A549 (cell line): ENCODE results near the gene ADCY4. TPM values are rescaled to one million over a fixed set of nuclear protein-coding genes. Genes with fewer than 3 reads are reported as not detected.

Source experiments
- ATAC-seq, 2 experiments: fragments of 200-7000 bp in 1 of 2; fragments of >200 bp in 1 of 2; cut with Nextera tagmentation in 1 of 2; cut with Tn5 transposase in 1 of 2; 3 replicates each; pipeline versions ENCODE4 v1.8.0 to v1.9.1; 2018 to 2020; ENCODE audit warnings: mild to moderate bottlenecking in 1 of 2, moderate library complexity in 1 of 2
- CTCF ChIA-PET: fragments of 300-600 bp; sonication (Branson Sonifier 250); formaldehyde crosslinking; extraction: SDS; loops from one replicate; lab custom pipeline; 2021; ENCODE audit warnings: antibody characterized with exemption, inconsistent platforms; lab: Yijun Ruan, JAX
- POLR2A ChIA-PET: fragments of 350-600 bp; formaldehyde crosslinking; extraction: SDS; loops from one replicate; lab custom pipeline; 2021; ENCODE audit warnings: antibody characterized with exemption, inconsistent platforms; lab: Yijun Ruan, JAX
- DNase-seq, 2 experiments: peaks; one replicate each; pipeline versions ENCODE4 v3.0.0 to v3.0.0-alpha.2; 2011 to 2016; ENCODE audit warnings: low read depth in 1 of 2, low spot score in 1 of 2
- FAIRE-seq: peaks from 2 replicates; lab custom pipeline; 2011; peaks lifted over from hg19 to GRCh38; lab: Jason Lieb, UNC
- H3K27ac ChIP-seq, 2 experiments: fragments of >200 bp; sonication (Bioruptor Twin); formaldehyde crosslinking; 3 replicates each; pipeline ENCODE4 v1.5.1; 2016 to 2017
- H3K4me1 ChIP-seq: fragments of >200 bp; sonication (Bioruptor Twin); formaldehyde crosslinking; 3 replicates; pipeline ENCODE4 v1.6.1; 2016
- H3K4me2 ChIP-seq: fragments of >200 bp; sonication (Bioruptor Twin); formaldehyde crosslinking; 3 replicates; pipeline ENCODE4 v1.6.1; 2016
- H3K4me3 ChIP-seq: fragments of >200 bp; sonication (Bioruptor Twin); formaldehyde crosslinking; 3 replicates; pipeline ENCODE4 v1.5.1; 2016
- H3K9me3 ChIP-seq: fragments of >200 bp; sonication (Bioruptor Twin); formaldehyde crosslinking; 3 replicates; pipeline ENCODE4 v1.6.1; 2016
- ATOH8 ChIP-seq: fragments of 250-450 bp; sonication (Bioruptor Pico); IDR thresholded peaks from 2 replicates; pipeline ENCODE4 v1.5.0; 2020; ENCODE audit warnings: low read depth, mild to moderate bottlenecking, moderate library complexity
- BHLHE40 ChIP-seq: IDR thresholded peaks from 2 replicates; pipeline ENCODE4 v1.6.1; 2012; ENCODE audit warnings: low read depth, low read length, inconsistent platforms
- CEBPB ChIP-seq, 2 experiments: fragments of >200 bp in 1 of 2; sonication (Bioruptor Twin) in 1 of 2; formaldehyde crosslinking in 1 of 2; IDR thresholded peaks; 2 replicates each; pipeline ENCODE4 v1.6.1; 2012 to 2016
- CTCF ChIP-seq: fragments of >200 bp; sonication (Bioruptor Twin); formaldehyde crosslinking; IDR thresholded peaks from 3 replicates; pipeline ENCODE4 v1.5.1; 2016
- EP300 ChIP-seq, 2 experiments: fragments of >200 bp; sonication (Bioruptor Twin); formaldehyde crosslinking; IDR thresholded peaks; 2 replicates in 1 of 2; 3 replicates in 1 of 2; pipeline ENCODE4 v1.6.1; 2016 to 2017
- FOSB ChIP-seq: fragments of 250-450 bp; sonication (Bioruptor Pico); IDR thresholded peaks from 2 replicates; pipeline ENCODE4 v1.5.0; 2020; ENCODE audit warnings: mild to moderate bottlenecking, moderate library complexity
- FOSL2 ChIP-seq, 2 experiments: fragments of 450-650 bp in 1 of 2; fragments of >200 bp in 1 of 2; sonication (Bioruptor Twin) in 1 of 2; formaldehyde crosslinking; IDR thresholded peaks; 2 replicates each; pipeline versions ENCODE4 v1.5.0 to v1.6.1; 2016 to 2020; ENCODE audit warnings: mild to moderate bottlenecking in 1 of 2, moderate library complexity in 1 of 2
- FOXS1 ChIP-seq: fragments of 250-450 bp; sonication (Bioruptor Pico); IDR thresholded peaks from 2 replicates; pipeline ENCODE4 v1.5.0; 2020; ENCODE audit warnings: mild to moderate bottlenecking, moderate library complexity
- GATA3 ChIP-seq: IDR thresholded peaks from 2 replicates; pipeline ENCODE4 v1.6.1; 2012; ENCODE audit warnings: borderline replicate concordance
- HDAC2 ChIP-seq: fragments of 200-600 bp; sonication (generic); IDR thresholded peaks from 2 replicates; pipeline ENCODE4 v1.6.1; 2016
- HEYL ChIP-seq: fragments of 250-450 bp; sonication (Bioruptor Pico); IDR thresholded peaks from 2 replicates; pipeline ENCODE4 v1.8.0; 2021; ENCODE audit warnings: mild to moderate bottlenecking, moderate library complexity
- HMGXB4 ChIP-seq: fragments of 250-450 bp; sonication (Bioruptor Pico); IDR thresholded peaks from 2 replicates; pipeline ENCODE4 v1.5.0; 2021; ENCODE audit warnings: mild to moderate bottlenecking, moderate library complexity, borderline replicate concordance
- HOXA7 ChIP-seq: fragments of 250-450 bp; sonication (Bioruptor Pico); IDR thresholded peaks from 2 replicates; pipeline ENCODE4 v1.5.0; 2020; ENCODE audit warnings: mild to moderate bottlenecking, moderate library complexity
- HOXB5 ChIP-seq: fragments of 250-450 bp; sonication (Bioruptor Pico); IDR thresholded peaks from 2 replicates; pipeline ENCODE4 v1.5.0; 2020; ENCODE audit warnings: mild to moderate bottlenecking, moderate library complexity
- JUNB ChIP-seq: fragments of >200 bp; sonication (Bioruptor Twin); formaldehyde crosslinking; IDR thresholded peaks from 2 replicates; pipeline ENCODE4 v1.6.1; 2016
- KDM5A ChIP-seq: fragments of 200-600 bp; sonication (generic); IDR thresholded peaks from 2 replicates; pipeline ENCODE4 v1.6.1; 2016; ENCODE audit warnings: antibody characterized with exemption, mild to moderate bottlenecking
- MAX ChIP-seq: IDR thresholded peaks from 2 replicates; pipeline ENCODE4 v1.6.1; 2012
- PBX3 ChIP-seq: IDR thresholded peaks from 2 replicates; pipeline ENCODE4 v1.6.1; 2012
- POLR2A ChIP-seq: IDR thresholded peaks from 2 replicates; pipeline ENCODE4 v1.6.1; 2012; ENCODE audit warnings: mild to moderate bottlenecking, low read length
- REST ChIP-seq: fragments of 200-600 bp; sonication (generic); IDR thresholded peaks from 2 replicates; pipeline ENCODE4 v1.6.1; 2016; ENCODE audit warnings: antibody characterized with exemption, mild to moderate bottlenecking, moderate library complexity
- RFX5 ChIP-seq: fragments of 450-650 bp; IDR thresholded peaks from 2 replicates; pipeline ENCODE4 v1.7.1; 2014; ENCODE audit warnings: antibody characterized with exemption, mild to moderate bottlenecking, moderate library complexity
- SREBF2 ChIP-seq: fragments of 450-650 bp; IDR thresholded peaks from 2 replicates; pipeline ENCODE4 v1.6.1; 2014; ENCODE audit warnings: mild to moderate bottlenecking, moderate library complexity
- USF2 ChIP-seq: fragments of 450-650 bp; IDR thresholded peaks from 2 replicates; pipeline ENCODE4 v1.6.1; 2014; ENCODE audit warnings: antibody characterized with exemption
- ZC3H11A ChIP-seq: fragments of 450-650 bp; IDR thresholded peaks from 2 replicates; pipeline ENCODE4 v1.6.1; 2014; ENCODE audit warnings: antibody characterized with exemption, mild to moderate bottlenecking
- ZNF302 ChIP-seq: fragments of 250-450 bp; sonication (Bioruptor Pico); IDR thresholded peaks from 2 replicates; pipeline ENCODE4 v1.9.0; 2021; ENCODE audit warnings: inconsistent platforms, mild to moderate bottlenecking, moderate library complexity
- ZSCAN20 ChIP-seq: fragments of 250-450 bp; sonication (Bioruptor Pico); IDR thresholded peaks from 2 replicates; pipeline ENCODE4 v1.8.0; 2022; ENCODE audit warnings: mild to moderate bottlenecking, moderate library complexity
- WGBS: methylation state at CpG from one replicate; pipeline ENCODE4 v1.1.6; 2017; ENCODE audit errors: missing lambda C conversion rate; 5-methylcytosine and 5-hydroxymethylcytosine counted together
- polyA plus RNA-seq, 4 experiments: library from polyadenylated mRNA; depleted of rRNA in 3 of 4; stranded (reverse); fragments of >200 nt; fragmentation: RNase III in 1 of 4; extraction: RNeasy Plus Mini Kit Qiagen cat#74134 plus additional on column Dnase treatment in 1 of 4; gene quantifications; 2 replicates in 3 of 4; 3 replicates in 1 of 4; pipeline ENCODE4 v1.2.3, GENCODE V29; 2011 to 2017

The ADCY4 gene
- polyA plus RNA-seq, 2 of the 4 experiments (the other 2 are of a cell fraction), result not detected

- ChIA-PET CTCF (interaction anchor here (1.2 to 46.6 kb wide), 7 partner anchors 10 to 92 kb away, joined by 4 to 1142 read pairs (median 8); partner anchors contain the start of genes CBLN3, CIDEB and KHNYN), POLR2A (interaction anchor here (1.3 kb wide), 1 partner anchor 94 kb away, joined by 4 read pairs; no protein-coding TSS in a partner anchor)
- TF ChIP-seq BHLHE40 (no peak), EP300 (IDR thresholded peaks at IDR 0.05) (no peak), ZSCAN20 (CRISPR knock-in tag) (no peak), REST (no peak), HDAC2 (no peak), HOXA7 (CRISPR knock-in tag) (no peak), ATOH8 (CRISPR knock-in tag) (no peak), SREBF2 (no peak), GATA3 (no peak), HEYL (no peak), HOXB5 (no peak), PBX3 (no peak), ZNF302 (CRISPR knock-in tag) (no peak), HMGXB4 (CRISPR knock-in tag) (no peak), ZC3H11A (no peak), USF2 (no peak), FOXS1 (CRISPR knock-in tag) (no peak)
- Histone ChIP-seq H3K4me3 (no peak overlapping the region), H3K27ac (no peak overlapping the region), H3K4me2 (no peak overlapping the region), H3K9me3 (no peaks in the 10 kb centered on the region), H3K4me1 (no peaks in the 10 kb centered on the region)
- ATAC-seq, result no peak
- no peak for FAIRE-seq
- no peak for DNase-seq
- 80% methylated on average over 8 of the region's 8 CpGs for WGBS
Observed at GRCh38 chr14:24337824-24338175, 2.9 kb upstream of the ADCY4 start.

- WGBS, result 34% methylated on average over 7 of the region's 7 CpGs
- Histone ChIP-seq H3K27ac (no peak overlapping the region), H3K4me3 (no peak overlapping the region), H3K9me3 (no peaks in the 10 kb centered on the region), H3K4me1 (peaks cover 3% of the 10 kb centered on the region; the same call in 1 of the 3 replicates), H3K4me2 (no peak overlapping the region)
- ATAC-seq (no peak), DNase-seq (no peak), FAIRE-seq (no peak)
- ChIA-PET POLR2A (interaction anchor here (1.3 kb wide), 1 partner anchor 94 kb away, joined by 4 read pairs; no protein-coding TSS in a partner anchor), CTCF (interaction anchor here (1.2 to 46.6 kb wide), 7 partner anchors 10 to 93 kb away, joined by 4 to 1142 read pairs (median 8); partner anchors contain the start of genes CBLN3, CIDEB and KHNYN)
- TF ChIP-seq RFX5, result no peak
- TF ChIP-seq HOXB5, result no peak
- TF ChIP-seq CEBPB (IDR thresholded peaks at IDR 0.05), result no peak
- TF ChIP-seq POLR2A, result no peak
- no peak for TF ChIP-seq JUNB
- no peak for TF ChIP-seq FOSL2 (IDR thresholded peaks at IDR 0.05)
- no peak for TF ChIP-seq FOSL2 (CRISPR knock-in tag; IDR thresholded peaks at IDR 0.05)
- no peak for TF ChIP-seq MAX
- TF ChIP-seq FOSB, result no peak
- TF ChIP-seq KDM5A, result no peak
- no peak for TF ChIP-seq ATOH8 (CRISPR knock-in tag)
- no peak for TF ChIP-seq CTCF
Observed at GRCh38 chr14:24337144-24337823, 2.4 kb upstream of the ADCY4 start.
